Nephron progenitor cell (in vitro differentiated cells): Measurements from ENCODE around the gene COPB1.

Source experiments
- DNase-seq: peaks from one replicate; pipeline ENCODE4 v3.0.0; 2021
- H3K27ac Mint-ChIP-seq: 2 replicates; pipeline ENCODE4 v1.8.0; 2021; ENCODE audit warnings: mild to moderate bottlenecking, moderate library complexity, mixed read lengths
- H3K27me3 Mint-ChIP-seq: 2 replicates; pipeline ENCODE4 v1.8.0; 2021; ENCODE audit warnings: mild to moderate bottlenecking, low read depth, mixed read lengths; ENCODE audit not compliant: poor library complexity
- H3K36me3 Mint-ChIP-seq: 2 replicates; pipeline ENCODE4 v1.8.0; 2021; ENCODE audit warnings: low read depth, mixed read lengths
- H3K4me1 Mint-ChIP-seq: 2 replicates; pipeline ENCODE4 v1.8.0; 2021; ENCODE audit warnings: mixed read lengths
- H3K4me3 Mint-ChIP-seq: 2 replicates; pipeline ENCODE4 v1.8.0; 2021; ENCODE audit warnings: mild to moderate bottlenecking, moderate library complexity, mixed read lengths
- H3K9me3 Mint-ChIP-seq: 2 replicates; pipeline ENCODE4 v1.8.0; 2021; ENCODE audit warnings: mild to moderate bottlenecking, moderate library complexity, mixed read lengths
- TF ChIP-seq, protein P1 (sequence below): fragments of 200-600 bp; sonication (generic); IDR thresholded peaks from 2 replicates; pipeline ENCODE4 v1.5.0; 2021; ENCODE audit warnings: antibody characterized with exemption

COPB1 gene

GRCh38 chr11:14448240-14448639, 51.4 kb downstream of the COPB1 start:
- no peak for DNase-seq
- Mint-ChIP-seq H3K4me3 (no peak overlapping the region), H3K27me3 (no peaks in the 10 kb centered on the region), H3K4me1 (no peaks in the 10 kb centered on the region), H3K9me3 (no peaks in the 10 kb centered on the region), H3K27ac (no peak overlapping the region), H3K36me3 (peaks cover 24% of the 10 kb centered on the region)
- TF ChIP-seq, protein P1, sequence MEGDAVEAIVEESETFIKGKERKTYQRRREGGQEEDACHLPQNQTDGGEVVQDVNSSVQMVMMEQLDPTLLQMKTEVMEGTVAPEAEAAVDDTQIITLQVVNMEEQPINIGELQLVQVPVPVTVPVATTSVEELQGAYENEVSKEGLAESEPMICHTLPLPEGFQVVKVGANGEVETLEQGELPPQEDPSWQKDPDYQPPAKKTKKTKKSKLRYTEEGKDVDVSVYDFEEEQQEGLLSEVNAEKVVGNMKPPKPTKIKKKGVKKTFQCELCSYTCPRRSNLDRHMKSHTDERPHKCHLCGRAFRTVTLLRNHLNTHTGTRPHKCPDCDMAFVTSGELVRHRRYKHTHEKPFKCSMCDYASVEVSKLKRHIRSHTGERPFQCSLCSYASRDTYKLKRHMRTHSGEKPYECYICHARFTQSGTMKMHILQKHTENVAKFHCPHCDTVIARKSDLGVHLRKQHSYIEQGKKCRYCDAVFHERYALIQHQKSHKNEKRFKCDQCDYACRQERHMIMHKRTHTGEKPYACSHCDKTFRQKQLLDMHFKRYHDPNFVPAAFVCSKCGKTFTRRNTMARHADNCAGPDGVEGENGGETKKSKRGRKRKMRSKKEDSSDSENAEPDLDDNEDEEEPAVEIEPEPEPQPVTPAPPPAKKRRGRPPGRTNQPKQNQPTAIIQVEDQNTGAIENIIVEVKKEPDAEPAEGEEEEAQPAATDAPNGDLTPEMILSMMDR, result no peak

DNA sequence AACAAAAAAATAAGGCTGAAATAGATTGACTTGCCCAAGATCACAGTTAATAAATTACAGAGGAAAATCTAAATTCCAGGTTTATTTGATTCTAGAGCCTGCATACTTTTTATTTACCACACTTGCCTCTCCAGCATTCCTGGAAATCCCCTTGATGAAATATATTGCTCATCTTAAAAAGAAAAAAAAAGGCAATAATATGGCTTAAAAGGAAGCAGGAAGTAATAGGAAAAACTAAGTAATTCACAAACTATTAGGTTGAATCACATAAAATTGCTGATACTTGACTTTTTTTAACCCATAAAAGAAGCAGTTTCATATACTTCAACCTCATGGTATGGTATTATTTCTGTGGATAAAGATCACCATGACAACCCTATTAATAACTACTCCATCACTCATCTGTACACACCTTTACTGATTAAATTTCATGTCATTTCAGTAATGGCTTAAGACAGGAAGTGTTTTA, 52.9 kb downstream of the COPB1 start:
- no peak overlapping the region for H3K4me3 Mint-ChIP-seq
- no peak overlapping the region for H3K27ac Mint-ChIP-seq
- TF ChIP-seq, protein P1, result no peak
- peaks cover 13% of the 10 kb centered on the region for H3K36me3 Mint-ChIP-seq
- H3K9me3 Mint-ChIP-seq, result no peaks in the 10 kb centered on the region
- no peaks in the 10 kb centered on the region for H3K27me3 Mint-ChIP-seq
- H3K4me1 Mint-ChIP-seq, result no peaks in the 10 kb centered on the region
- no peak for DNase-seq

GRCh38 chr11:14445542-14446530, 53.8 kb downstream of the COPB1 start:
- Mint-ChIP-seq H3K27ac (no peak overlapping the region), H3K27me3 (peaks cover 2% of the 10 kb centered on the region), H3K36me3 (peaks cover 6% of the 10 kb centered on the region), H3K9me3 (no peaks in the 10 kb centered on the region), H3K4me3 (no peak overlapping the region), H3K4me1 (no peaks in the 10 kb centered on the region)
- TF ChIP-seq, protein P1, result no peak
- no peak for DNase-seq

- H3K4me1 Mint-ChIP-seq, result no peaks in the 10 kb centered on the region
- peaks cover 2% of the 10 kb centered on the region for H3K27me3 Mint-ChIP-seq
Observed at GRCh38 chr11:14444441-14445189, 55.0 kb downstream of the COPB1 start.

GRCh38 chr11:14443638-14444037, 56.0 kb downstream of the COPB1 start:
- Mint-ChIP-seq H3K27ac (no peak overlapping the region), H3K4me3 (no peak overlapping the region), H3K9me3 (no peaks in the 10 kb centered on the region), H3K36me3 (no peaks in the 10 kb centered on the region), H3K27me3 (peaks cover 2% of the 10 kb centered on the region), H3K4me1 (no peaks in the 10 kb centered on the region)
- TF ChIP-seq, protein P1, result no peak
- DNase-seq, result no peak

More at GRCh38 chr11:14444441-14445189, 55.0 kb downstream of the COPB1 start:
- Mint-ChIP-seq H3K9me3 (no peaks in the 10 kb centered on the region), H3K36me3 (no peaks in the 10 kb centered on the region), H3K4me3 (no peak overlapping the region), H3K27ac (no peak overlapping the region)
- TF ChIP-seq, protein P1, result no peak
- DNase-seq, result no peak
